HEK293T (cell line): ENCODE measurements around the gene COQ8B.

Experiments used
- BHLHE40 ChIP-seq: fragments of 450-650 bp; IDR thresholded peaks from 2 replicates; pipeline ENCODE4 v1.6.1; 2016; ENCODE audit warnings: mild to moderate bottlenecking, moderate library complexity, borderline replicate concordance
- FOXA1 ChIP-seq: fragments of 450-650 bp; IDR thresholded peaks from 2 replicates; pipeline ENCODE4 v1.6.1; 2016; ENCODE audit warnings: mild to moderate bottlenecking
- FOXM1 ChIP-seq: fragments of 450-650 bp; IDR thresholded peaks from 2 replicates; pipeline ENCODE4 v1.6.1; 2017; ENCODE audit warnings: mild to moderate bottlenecking, borderline replicate concordance
- HDGF ChIP-seq: fragments of 450-650 bp; IDR thresholded peaks from 2 replicates; pipeline ENCODE4 v1.6.1; 2017; ENCODE audit warnings: antibody characterized with exemption, borderline replicate concordance
- L3MBTL2 ChIP-seq: fragments of 450-650 bp; conservative IDR thresholded peaks from 2 replicates; pipeline ENCODE4 v1.6.1; 2016; ENCODE audit warnings: mild to moderate bottlenecking
- SP1 ChIP-seq: fragments of 450-650 bp; IDR thresholded peaks from 2 replicates; pipeline ENCODE4 v1.6.1; 2017
- SUZ12 ChIP-seq: fragments of 450-650 bp; IDR thresholded peaks from 2 replicates; pipeline ENCODE4 v1.6.1; 2016; ENCODE audit warnings: mild to moderate bottlenecking
- ZNF384 ChIP-seq: fragments of 450-650 bp; IDR thresholded peaks from 2 replicates; pipeline ENCODE4 v1.6.1; 2016

- TF ChIP-seq L3MBTL2 (no peak), FOXA1 (no peak), SP1 (no peak), HDGF (no peak), FOXM1 (no peak), ZNF384 (no peak), BHLHE40 (no peak), SUZ12 (no peak)
These were observed 42.4 kb downstream of the COQ8B start for GRCh38 chr19:40674291-40674690.
